Measurements from ENCODE around the gene KIFAP3.

- TF ChIP-seq, protein P1, sequence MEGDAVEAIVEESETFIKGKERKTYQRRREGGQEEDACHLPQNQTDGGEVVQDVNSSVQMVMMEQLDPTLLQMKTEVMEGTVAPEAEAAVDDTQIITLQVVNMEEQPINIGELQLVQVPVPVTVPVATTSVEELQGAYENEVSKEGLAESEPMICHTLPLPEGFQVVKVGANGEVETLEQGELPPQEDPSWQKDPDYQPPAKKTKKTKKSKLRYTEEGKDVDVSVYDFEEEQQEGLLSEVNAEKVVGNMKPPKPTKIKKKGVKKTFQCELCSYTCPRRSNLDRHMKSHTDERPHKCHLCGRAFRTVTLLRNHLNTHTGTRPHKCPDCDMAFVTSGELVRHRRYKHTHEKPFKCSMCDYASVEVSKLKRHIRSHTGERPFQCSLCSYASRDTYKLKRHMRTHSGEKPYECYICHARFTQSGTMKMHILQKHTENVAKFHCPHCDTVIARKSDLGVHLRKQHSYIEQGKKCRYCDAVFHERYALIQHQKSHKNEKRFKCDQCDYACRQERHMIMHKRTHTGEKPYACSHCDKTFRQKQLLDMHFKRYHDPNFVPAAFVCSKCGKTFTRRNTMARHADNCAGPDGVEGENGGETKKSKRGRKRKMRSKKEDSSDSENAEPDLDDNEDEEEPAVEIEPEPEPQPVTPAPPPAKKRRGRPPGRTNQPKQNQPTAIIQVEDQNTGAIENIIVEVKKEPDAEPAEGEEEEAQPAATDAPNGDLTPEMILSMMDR (IDR thresholded peaks at IDR 0.05 in 4 of 5, conservative IDR thresholded peaks at IDR 0.05 in 1 of 5): no peak
- no peak for TF ChIP-seq POLR2A (IDR thresholded peaks at IDR 0.05)
Measured at GRCh38 chr1:169889871-169890270, 184.6 kb downstream of the KIFAP3 start.
